WTC11 (cell line): ENCODE results near the gene LZTR1.

Source experiments
- SP1 ChIP-seq: sonication (generic); formaldehyde crosslinking; conservative IDR thresholded peaks from 2 replicates; pipeline ENCODE4 v1.8.1; 2022; ENCODE audit warnings: missing genetic modification reagents
- ZNF121 ChIP-seq: sonication (generic); formaldehyde crosslinking; IDR thresholded peaks from 2 replicates; pipeline ENCODE4 v1.8.0; 2023; ENCODE audit warnings: missing genetic modification reagents
- ZSCAN18 ChIP-seq: fragments of 250-450 bp; sonication (Bioruptor Pico); IDR thresholded peaks from 2 replicates; pipeline ENCODE4 v2.1.2; 2022; ENCODE audit warnings: mild to moderate bottlenecking, moderate library complexity
- TF ChIP-seq, protein P1 (sequence below): fragments of 200-600 bp; IDR thresholded peaks from 2 replicates; pipeline ENCODE4 v1.8.0; 2022; ENCODE audit warnings: antibody characterized with exemption

- TF ChIP-seq ZNF121 (CRISPR knock-in tag) (no peak), SP1 (no peak), ZSCAN18 (CRISPR knock-in tag) (no peak)
- TF ChIP-seq, protein P1, sequence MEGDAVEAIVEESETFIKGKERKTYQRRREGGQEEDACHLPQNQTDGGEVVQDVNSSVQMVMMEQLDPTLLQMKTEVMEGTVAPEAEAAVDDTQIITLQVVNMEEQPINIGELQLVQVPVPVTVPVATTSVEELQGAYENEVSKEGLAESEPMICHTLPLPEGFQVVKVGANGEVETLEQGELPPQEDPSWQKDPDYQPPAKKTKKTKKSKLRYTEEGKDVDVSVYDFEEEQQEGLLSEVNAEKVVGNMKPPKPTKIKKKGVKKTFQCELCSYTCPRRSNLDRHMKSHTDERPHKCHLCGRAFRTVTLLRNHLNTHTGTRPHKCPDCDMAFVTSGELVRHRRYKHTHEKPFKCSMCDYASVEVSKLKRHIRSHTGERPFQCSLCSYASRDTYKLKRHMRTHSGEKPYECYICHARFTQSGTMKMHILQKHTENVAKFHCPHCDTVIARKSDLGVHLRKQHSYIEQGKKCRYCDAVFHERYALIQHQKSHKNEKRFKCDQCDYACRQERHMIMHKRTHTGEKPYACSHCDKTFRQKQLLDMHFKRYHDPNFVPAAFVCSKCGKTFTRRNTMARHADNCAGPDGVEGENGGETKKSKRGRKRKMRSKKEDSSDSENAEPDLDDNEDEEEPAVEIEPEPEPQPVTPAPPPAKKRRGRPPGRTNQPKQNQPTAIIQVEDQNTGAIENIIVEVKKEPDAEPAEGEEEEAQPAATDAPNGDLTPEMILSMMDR: no peak
Observed at GRCh38 chr22:21000207-21000986, 18.3 kb downstream of the LZTR1 start.
